ENCODE results near the gene LGALS3BP. TPM values are rescaled to one million over a fixed set of nuclear protein-coding genes. Genes with fewer than 3 reads are reported as not detected.

LGALS3BP gene
- total and polyA plus RNA-seq, 2 of the 8 experiments (the other 6 are each of a cell fraction or from before 2014, with no cell fraction given), result 56.1 to 61.6 TPM

- 0 out of 2 replicates have a peak, but pooled peaks have one; percentile 2 for TF ChIP-seq GABPA (IDR thresholded peaks at IDR 0.05; ENCODE audit: borderline replicate concordance, insufficient read depth, low read length)
- TF ChIP-seq USF2 (IDR thresholded peaks at IDR 0.05; ENCODE audit: low read length), result no peak
- TF ChIP-seq EZH2 (IDR thresholded peaks at IDR 0.05; ENCODE audit: low read depth, low read length, severe bottlenecking), result peak; percentile 48
- peak; percentile 69; the same call in 1 of the 2 replicates for TF ChIP-seq SUZ12 (IDR thresholded peaks at IDR 0.05; ENCODE audit: low read length)
- TF ChIP-seq FOSL1 (IDR thresholded peaks at IDR 0.05; ENCODE audit: insufficient read depth, low read depth, low read length), result no peak
- no peak for TF ChIP-seq POLR2A (IDR thresholded peaks at IDR 0.05; ENCODE audit: control extremely low read depth in 1 of 2, low read depth in 2 of 2, low read length in 2 of 2)
- no peak for TF ChIP-seq NANOG (IDR thresholded peaks at IDR 0.05; ENCODE audit: insufficient read depth, low read depth, low read length, poor library complexity, severe bottlenecking)
- TF ChIP-seq KDM4A (IDR thresholded peaks at IDR 0.05; ENCODE audit: low read depth, low read length, severe bottlenecking), result peak; percentile 88
- no peak for TF ChIP-seq SIRT6 (IDR thresholded peaks at IDR 0.05; ENCODE audit: low read length)
- no peak for TF ChIP-seq KDM5A (IDR thresholded peaks at IDR 0.05; ENCODE audit: low read length)
- no peak for TF ChIP-seq ATF3 (IDR thresholded peaks at IDR 0.05; ENCODE audit: insufficient read depth, low read depth, low read length)
- TF ChIP-seq POU5F1 (IDR thresholded peaks at IDR 0.05; ENCODE audit: low read depth, low read length), result no peak
Measured at GRCh38 chr17:79023886-79024771, 44.4 kb upstream of the LGALS3BP start, which contains the start of gene C1QTNF1 (continued).

Data from H1 (cell line).